ENCODE data around the gene ABR. TPM values are rescaled to one million over a fixed set of nuclear protein-coding genes. Genes with fewer than 3 reads are reported as not detected.

Gene ABR
- total and polyA plus RNA-seq, 2 of the 13 experiments (the other 11 are each of a cell fraction or from before 2014, with no cell fraction given): 12.4 to 40.4 TPM

DNA sequence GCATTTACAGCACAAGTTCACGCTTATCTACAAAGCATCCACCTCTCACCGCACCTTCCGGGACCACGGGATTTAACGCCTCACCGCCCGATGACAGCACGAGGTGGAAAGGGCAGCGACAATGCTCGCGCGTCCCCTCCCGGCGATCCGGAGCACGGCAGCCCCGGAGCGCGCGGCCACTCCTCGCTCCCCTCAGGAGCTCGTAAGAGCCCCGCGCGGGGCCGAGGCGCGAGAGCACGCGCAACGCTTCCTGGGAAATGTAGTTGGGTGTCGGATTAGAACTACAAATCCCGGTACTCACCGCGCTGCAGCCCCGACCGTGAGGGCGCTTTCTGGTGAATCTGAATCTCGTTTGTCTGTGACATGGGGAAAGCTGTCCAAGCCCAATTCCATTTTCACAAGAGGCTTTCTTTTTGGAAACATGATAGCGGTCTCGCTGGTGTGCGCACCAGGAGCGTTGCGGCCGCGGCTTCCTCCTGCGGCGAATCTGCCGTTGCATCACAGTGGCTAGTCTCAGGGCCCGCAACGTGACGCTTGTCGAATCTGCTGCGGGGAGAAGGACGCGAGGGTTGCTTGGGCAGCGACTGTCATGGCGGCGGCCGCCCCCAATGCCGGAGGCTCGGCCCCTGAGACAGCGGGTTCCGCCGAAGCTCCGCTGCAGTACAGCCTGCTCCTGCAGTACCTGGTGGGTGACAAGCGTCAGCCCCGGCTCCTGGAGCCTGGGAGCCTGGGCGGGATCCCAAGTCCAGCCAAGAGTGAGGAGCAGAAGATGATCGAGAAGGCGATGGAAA, 183.0 kb downstream of the ABR start, which contains the start of gene TIMM22 (continued):
- TF ChIP-seq, protein P1, sequence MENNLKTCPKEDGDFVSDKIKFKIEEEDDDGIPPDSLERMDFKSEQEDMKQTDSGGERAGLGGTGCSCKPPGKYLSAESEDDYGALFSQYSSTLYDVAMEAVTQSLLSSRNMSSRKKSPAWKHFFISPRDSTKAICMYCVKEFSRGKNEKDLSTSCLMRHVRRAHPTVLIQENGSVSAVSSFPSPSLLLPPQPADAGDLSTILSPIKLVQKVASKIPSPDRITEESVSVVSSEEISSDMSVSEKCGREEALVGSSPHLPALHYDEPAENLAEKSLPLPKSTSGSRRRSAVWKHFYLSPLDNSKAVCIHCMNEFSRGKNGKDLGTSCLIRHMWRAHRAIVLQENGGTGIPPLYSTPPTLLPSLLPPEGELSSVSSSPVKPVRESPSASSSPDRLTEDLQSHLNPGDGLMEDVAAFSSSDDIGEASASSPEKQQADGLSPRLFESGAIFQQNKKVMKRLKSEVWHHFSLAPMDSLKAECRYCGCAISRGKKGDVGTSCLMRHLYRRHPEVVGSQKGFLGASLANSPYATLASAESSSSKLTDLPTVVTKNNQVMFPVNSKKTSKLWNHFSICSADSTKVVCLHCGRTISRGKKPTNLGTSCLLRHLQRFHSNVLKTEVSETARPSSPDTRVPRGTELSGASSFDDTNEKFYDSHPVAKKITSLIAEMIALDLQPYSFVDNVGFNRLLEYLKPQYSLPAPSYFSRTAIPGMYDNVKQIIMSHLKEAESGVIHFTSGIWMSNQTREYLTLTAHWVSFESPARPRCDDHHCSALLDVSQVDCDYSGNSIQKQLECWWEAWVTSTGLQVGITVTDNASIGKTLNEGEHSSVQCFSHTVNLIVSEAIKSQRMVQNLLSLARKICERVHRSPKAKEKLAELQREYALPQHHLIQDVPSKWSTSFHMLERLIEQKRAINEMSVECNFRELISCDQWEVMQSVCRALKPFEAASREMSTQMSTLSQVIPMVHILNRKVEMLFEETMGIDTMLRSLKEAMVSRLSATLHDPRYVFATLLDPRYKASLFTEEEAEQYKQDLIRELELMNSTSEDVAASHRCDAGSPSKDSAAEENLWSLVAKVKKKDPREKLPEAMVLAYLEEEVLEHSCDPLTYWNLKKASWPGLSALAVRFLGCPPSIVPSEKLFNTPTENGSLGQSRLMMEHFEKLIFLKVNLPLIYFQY (CRISPR knock-in tag; IDR thresholded peaks at IDR 0.05; ENCODE audit: borderline replicate concordance): no peak
- TF ChIP-seq ZNF644 (CRISPR knock-in tag; IDR thresholded peaks at IDR 0.05; ENCODE audit: low read depth) (0 out of 2 replicates have a peak, but pooled peaks have one; percentile 7), ISX (CRISPR knock-in tag; conservative IDR thresholded peaks at IDR 0.05) (0 out of 2 replicates have a peak, but pooled peaks have one; percentile 48), PHB2 (IDR thresholded peaks at IDR 0.05; ENCODE audit: partially characterized antibody) (no peak), AHR (CRISPR knock-in tag; IDR thresholded peaks at IDR 0.05) (peak; percentile 75), GATAD1 (CRISPR knock-in tag; IDR thresholded peaks at IDR 0.05) (peak; percentile 100), GTF2F1 (IDR thresholded peaks at IDR 0.05; ENCODE audit: low read length) (0 out of 2 replicates have a peak, but pooled peaks have one; percentile 21), PPARG (CRISPR knock-in tag; conservative IDR thresholded peaks at IDR 0.05) (no peak; the same call in 1 of the 2 replicates), ZMYM2 (CRISPR knock-in tag; IDR thresholded peaks at IDR 0.05) (peak; percentile 89), YEATS4 (CRISPR knock-in tag; IDR thresholded peaks at IDR 0.05; ENCODE audit: borderline replicate concordance) (peak; percentile 97), AKAP8 (CRISPR knock-in tag; IDR thresholded peaks at IDR 0.05) (0 out of 2 replicates have a peak, but pooled peaks have one; percentile 78), THYN1 (CRISPR knock-in tag; IDR thresholded peaks at IDR 0.05; ENCODE audit: borderline replicate concordance, low read depth) (no peak), HHEX (CRISPR knock-in tag; IDR thresholded peaks at IDR 0.05) (0 out of 2 replicates have a peak, but pooled peaks have one; percentile 8), REPIN1 (CRISPR knock-in tag; IDR thresholded peaks at IDR 0.05; ENCODE audit: borderline replicate concordance, low read depth) (peak; percentile 81), MTA1 (CRISPR knock-in tag; IDR thresholded peaks at IDR 0.05; ENCODE audit: borderline replicate concordance) (0 out of 2 replicates have a peak, but pooled peaks have one; percentile 25), ZNF510 (CRISPR knock-in tag; IDR thresholded peaks at IDR 0.05; ENCODE audit: low read depth) (peak; percentile 94), NCOR1 (IDR thresholded peaks at IDR 0.05; ENCODE audit: borderline replicate concordance, low read length) (no peak; the same call in 1 of the 2 replicates), MIER3 (CRISPR knock-in tag; IDR thresholded peaks at IDR 0.05; ENCODE audit: borderline replicate concordance) (peak; percentile 83), DR1 (CRISPR knock-in tag; IDR thresholded peaks at IDR 0.05) (peak; percentile 73), MIXL1 (CRISPR knock-in tag; IDR thresholded peaks at IDR 0.05) (peak; percentile 49; the same call in 1 of the 2 replicates), KLF6 (CRISPR knock-in tag; IDR thresholded peaks at IDR 0.05) (peak; percentile 89), ZNF343 (CRISPR knock-in tag; IDR thresholded peaks at IDR 0.05) (peak; percentile 68; the same call in 1 of the 2 replicates)
- TF ChIP-seq, protein P2, sequence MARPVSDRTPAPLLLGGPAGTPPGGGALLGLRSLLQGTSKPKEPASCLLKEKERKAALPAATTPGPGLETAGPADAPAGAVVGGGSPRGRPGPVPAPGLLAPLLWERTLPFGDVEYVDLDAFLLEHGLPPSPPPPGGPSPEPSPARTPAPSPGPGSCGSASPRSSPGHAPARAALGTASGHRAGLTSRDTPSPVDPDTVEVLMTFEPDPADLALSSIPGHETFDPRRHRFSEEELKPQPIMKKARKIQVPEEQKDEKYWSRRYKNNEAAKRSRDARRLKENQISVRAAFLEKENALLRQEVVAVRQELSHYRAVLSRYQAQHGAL (CRISPR knock-in tag; IDR thresholded peaks at IDR 0.05; ENCODE audit: not compliant biosample characterization): peak; percentile 88
- TF ChIP-seq, protein P3, sequence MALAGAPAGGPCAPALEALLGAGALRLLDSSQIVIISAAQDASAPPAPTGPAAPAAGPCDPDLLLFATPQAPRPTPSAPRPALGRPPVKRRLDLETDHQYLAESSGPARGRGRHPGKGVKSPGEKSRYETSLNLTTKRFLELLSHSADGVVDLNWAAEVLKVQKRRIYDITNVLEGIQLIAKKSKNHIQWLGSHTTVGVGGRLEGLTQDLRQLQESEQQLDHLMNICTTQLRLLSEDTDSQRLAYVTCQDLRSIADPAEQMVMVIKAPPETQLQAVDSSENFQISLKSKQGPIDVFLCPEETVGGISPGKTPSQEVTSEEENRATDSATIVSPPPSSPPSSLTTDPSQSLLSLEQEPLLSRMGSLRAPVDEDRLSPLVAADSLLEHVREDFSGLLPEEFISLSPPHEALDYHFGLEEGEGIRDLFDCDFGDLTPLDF (CRISPR knock-in tag; IDR thresholded peaks at IDR 0.05): peak; percentile 88
- TF ChIP-seq, protein P4, sequence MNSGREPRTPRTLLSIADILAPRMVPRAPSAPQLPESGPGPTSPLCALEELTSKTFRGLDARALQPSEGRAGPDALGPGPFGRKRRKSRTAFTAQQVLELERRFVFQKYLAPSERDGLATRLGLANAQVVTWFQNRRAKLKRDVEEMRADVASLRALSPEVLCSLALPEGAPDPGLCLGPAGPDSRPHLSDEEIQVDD (CRISPR knock-in tag; IDR thresholded peaks at IDR 0.05; ENCODE audit: borderline replicate concordance): no peak
